Mammary epithelial cell (primary cell): ENCODE measurements around the gene MSMP.

Experiments used
- CTCF ChIP-seq, 2 donors: IDR thresholded peaks in 1 of 2; conservative IDR thresholded peaks in 1 of 2; 2 replicates each; pipeline ENCODE4 v1.5.1; 2011 to 2012; ENCODE audit warnings: inconsistent platforms in 2 of 2, low read length in 2 of 2, mild to moderate bottlenecking in 2 of 2, control low read depth in 1 of 2, low read depth in 1 of 2; ENCODE audit not compliant: insufficient read depth in 1 of 2; ENCODE audit errors: extremely low read depth in 1 of 2
- EZH2 ChIP-seq: IDR thresholded peaks from 2 replicates; pipeline ENCODE4 v1.6.1; 2012; ENCODE audit warnings: low read length, inconsistent platforms, borderline replicate concordance

GRCh38 chr9:35734096-35734495 is 20.0 kb downstream of the MSMP start:
- TF ChIP-seq CTCF (conservative IDR thresholded peaks at IDR 0.05 in 1 of 2, IDR thresholded peaks at IDR 0.05 in 1 of 2; ENCODE audit: extremely low read depth in 1 of 2, insufficient read depth in 1 of 2, low read depth in 1 of 2, low read length in 2 of 2) (no peak), EZH2 (no peak)
